ENCODE measurements around the gene MFN2. TPM values are rescaled to one million over a fixed set of nuclear protein-coding genes. Genes with fewer than 3 reads are reported as not detected.
A peak's percentile ranks its signal among the peaks of the same experiment; 100 is the strongest.

The MFN2 gene
- total and polyA plus RNA-seq, 2 of the 8 experiments (the other 6 are each of a cell fraction or from before 2014, with no cell fraction given): 34.0 to 62.5 TPM

DNA sequence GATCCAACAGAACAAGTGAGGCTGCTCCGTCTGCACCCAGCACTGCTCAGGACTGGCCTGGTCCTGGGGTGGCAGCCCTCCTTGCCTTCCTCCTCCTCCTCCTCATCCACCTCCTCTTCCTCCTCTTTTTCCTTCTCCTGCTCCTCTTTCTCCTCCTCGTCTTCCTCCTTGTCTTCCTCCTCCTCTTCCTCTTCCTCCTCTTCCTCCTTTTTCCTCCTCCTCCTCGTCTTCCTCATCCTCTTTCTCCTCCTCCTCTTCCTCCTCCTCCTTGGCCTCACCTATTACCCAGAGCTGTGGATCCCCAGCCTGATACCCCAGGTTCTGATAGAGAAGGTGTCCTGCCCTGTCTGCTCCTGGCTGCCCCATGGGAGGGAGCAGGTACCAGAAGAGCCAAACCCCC lies 16.6 kb upstream of the MFN2 start:
- H4K8ac ChIP-seq (ENCODE audit: extremely low read depth, insufficient read depth, low read length): 0 out of 2 replicates have a peak overlapping the region, but pooled peaks have one; percentile 8
- ChIA-PET CTCF (ENCODE audit: partially characterized antibody) (interaction anchor here (1.2 kb wide), 1 partner anchor 55 kb away, joined by 6 read pairs; no protein-coding TSS in a partner anchor), POLR2A (ENCODE audit: partially characterized antibody) (interaction anchor here (1.7 to 15.6 kb wide), 2 partner anchors 10 to 52 kb away, joined by 5 to 220 read pairs; no protein-coding TSS in a partner anchor)
- H3K27me3 ChIP-seq (replicated peaks in 1 of 4; ENCODE audit: control insufficient read depth in 3 of 4, extremely low read depth in 1 of 4, insufficient read depth in 3 of 4, low read length in 3 of 4): no peaks in the 10 kb centered on the region
- H3K4ac ChIP-seq (replicated peaks; ENCODE audit: insufficient read length, low read depth, low read length): no peak overlapping the region
- H3K23ac ChIP-seq (ENCODE audit: insufficient read length): no peak overlapping the region
- no peak overlapping the region for H4K5ac ChIP-seq (ENCODE audit: insufficient read length, low read depth, low read length)
- H2BK120ac ChIP-seq (replicated peaks; ENCODE audit: low read depth, low read length): no peak overlapping the region
- H2AK5ac ChIP-seq (ENCODE audit: low read depth, low read length): no peak overlapping the region
- no peak overlapping the region for H3K18ac ChIP-seq (ENCODE audit: extremely low read depth, low read length)
- no peak overlapping the region for H3K4me3 ChIP-seq (ENCODE audit: extremely low read depth in 1 of 4, insufficient read depth in 2 of 4, low read depth in 3 of 4, low read length in 4 of 4)
- no peak overlapping the region for H3K14ac ChIP-seq (ENCODE audit: insufficient read length)
- TF ChIP-seq HDAC2 (IDR thresholded peaks at IDR 0.05; ENCODE audit: borderline replicate concordance in 1 of 2, low read depth in 2 of 2, low read length in 2 of 2) (no peak), BACH1 (IDR thresholded peaks at IDR 0.05; ENCODE audit: low read length) (no peak), EP300 (IDR thresholded peaks at IDR 0.05; ENCODE audit: borderline replicate concordance in 1 of 2, low read depth in 2 of 2, low read length in 2 of 2) (no peak), SAP30 (IDR thresholded peaks at IDR 0.05; ENCODE audit: insufficient read depth, insufficient replicate concordance, low read length) (no peak), YY1 (IDR thresholded peaks at IDR 0.05; ENCODE audit: low read depth, low read length) (no peak), CREB1 (IDR thresholded peaks at IDR 0.05) (no peak), ZNF274 (IDR thresholded peaks at IDR 0.05; ENCODE audit: borderline replicate concordance, extremely low read depth, low read length) (no peak), KDM5A (IDR thresholded peaks at IDR 0.05; ENCODE audit: low read length) (no peak), RBBP5 (IDR thresholded peaks at IDR 0.05; ENCODE audit: borderline replicate concordance, low read depth, low read length) (no peak), CBX5 (IDR thresholded peaks at IDR 0.05; ENCODE audit: low read depth, low read length) (no peak)
- 0 to 91% methylated on average over 1 to 3 of the region's 3 CpGs for WGBS, 2 experiments (ENCODE audit: extremely low coverage in 1 of 2, insufficient coverage in 1 of 2, insufficient read length in 1 of 2, insufficient replicate concordance in 2 of 2, low coverage in 1 of 2, low lambda C conversion rate in 2 of 2, missing lambda C conversion rate in 1 of 2)
- no peaks in the 10 kb centered on the region for H3K4me1 ChIP-seq (replicated peaks in 1 of 4; ENCODE audit: control insufficient read depth in 3 of 4, insufficient read depth in 4 of 4, low read length in 3 of 4)
- no peak overlapping the region for H3K4me2 ChIP-seq (ENCODE audit: insufficient read depth in 1 of 2, low read depth in 2 of 2, low read length in 2 of 2)
- no peaks in the 10 kb centered on the region for H3K79me2 ChIP-seq (ENCODE audit: control insufficient read depth in 1 of 2, insufficient read depth in 2 of 2, low read length in 2 of 2)
- H3K23me2 ChIP-seq (ENCODE audit: low read depth, low read length): no peaks in the 10 kb centered on the region
- no peaks in the 10 kb centered on the region for H3K9me3 ChIP-seq (ENCODE audit: insufficient read depth in 2 of 2, low read depth in 1 of 2, low read length in 1 of 2)
- H2BK20ac ChIP-seq (ENCODE audit: low read length): no peak overlapping the region
- no peak overlapping the region for H3K9ac ChIP-seq (replicated peaks in 1 of 4; ENCODE audit: extremely low read depth in 1 of 4, low read depth in 3 of 4, low read length in 3 of 4)
- H2BK5ac ChIP-seq (ENCODE audit: low read depth, low read length): no peak overlapping the region
- no peak overlapping the region for H3K27ac ChIP-seq (ENCODE audit: low read depth, low read length)
- no peak overlapping the region for H2BK15ac ChIP-seq (ENCODE audit: low read length)
- H2AFZ ChIP-seq (ENCODE audit: low read length): no peak overlapping the region
- peaks cover 1 to 5% of the 10 kb centered on the region in 2 experiments for H4K20me1 ChIP-seq (replicated peaks in 1 of 2; ENCODE audit: control insufficient read depth in 1 of 2, insufficient read depth in 2 of 2, low read length in 2 of 2)
- H3K79me1 ChIP-seq (ENCODE audit: low read depth, low read length): no peaks in the 10 kb centered on the region
- no peak overlapping the region for H4K91ac ChIP-seq (replicated peaks; ENCODE audit: insufficient read length, low read length)
- no peak for DNase-seq (ENCODE audit: low read depth in 1 of 2, low spot score in 2 of 2)
- no peak for FAIRE-seq
- no peak overlapping the region for H3K56ac ChIP-seq (replicated peaks; ENCODE audit: insufficient read length, low read depth, low read length)
- H2BK12ac ChIP-seq (ENCODE audit: low read depth, low read length): no peak overlapping the region
- H3K36me3 ChIP-seq (ENCODE audit: control insufficient read depth in 2 of 4, insufficient read depth in 4 of 4, low read length in 3 of 4): peaks cover 0 to 14% (median 8%) of the 10 kb centered on the region in 4 experiments; a peak in 5 of 8 replicates

Data from H1 (cell line).